Heart right ventricle (tissue), 16 donors: ENCODE data around the gene ABAT. TPM values are rescaled to one million over a fixed set of nuclear protein-coding genes. Genes with fewer than 3 reads are reported as not detected.

ENCODE experiments used
- ATAC-seq, 8 donors: fragments of 200-7000 bp; cut with Tn5 transposase; one replicate each; pipeline ENCODE4 v1.9.1; 2020; ENCODE audit warnings: mild to moderate bottlenecking in 8 of 8, moderate library complexity in 8 of 8, moderate number of reproducible peaks in 1 of 8
- DNase-seq, 2 donors: peaks; one replicate each; pipeline ENCODE4 v3.0.0-alpha.2; 2020
- H3K27ac ChIP-seq, 10 donors: fragments of 200-600 bp; sonication (generic) in 2 of 10; one replicate each; pipeline versions ENCODE4 v1.5.0 to v1.8.0; 2020 to 2022; ENCODE audit warnings: mild to moderate bottlenecking in 3 of 10
- H3K27me3 ChIP-seq, 7 donors: fragments of 200-600 bp; one replicate each; pipeline ENCODE4 v1.8.0; 2021 to 2022; ENCODE audit warnings: mild to moderate bottlenecking in 2 of 7
- H3K36me3 ChIP-seq, 9 donors: fragments of 200-600 bp; sonication (generic) in 1 of 9; one replicate each; pipeline versions ENCODE4 v1.5.0 to v1.8.0; 2020 to 2022; ENCODE audit warnings: mild to moderate bottlenecking in 2 of 9
- H3K4me1 ChIP-seq, 9 donors: fragments of 200-600 bp; sonication (generic) in 1 of 9; one replicate each; pipeline versions ENCODE4 v1.5.0 to v1.8.0; 2020 to 2022; ENCODE audit warnings: mild to moderate bottlenecking in 4 of 9
- H3K4me3 ChIP-seq, 10 donors: fragments of 200-600 bp; sonication (generic) in 2 of 10; one replicate each; pipeline versions ENCODE4 v1.5.0 to v1.8.0; 2020 to 2022; ENCODE audit warnings: mild to moderate bottlenecking in 7 of 10, moderate library complexity in 2 of 10
- H3K9me3 ChIP-seq, 11 donors: fragments of 200-600 bp in 10 of 11; sonication (generic) in 2 of 11; one replicate each; pipeline versions ENCODE4 v1.5.0 to v1.8.0; 2013 to 2022; ENCODE audit warnings: mild to moderate bottlenecking in 2 of 11, control low read depth in 1 of 11, moderate library complexity in 1 of 11
- WGBS, 2 donors: extraction: QIAGEN DNeasy Blood & Tissue Kit; methylation state at CpG; one replicate each; pipeline ENCODE4 v1.1.7; 2013; ENCODE audit warnings: inconsistent platforms in 1 of 2; 5-methylcytosine and 5-hydroxymethylcytosine counted together
- intact Hi-C, 10 donors: fragments of 100-400 bp; cut with DNase I; formaldehyde crosslinking; loops; one replicate each; pipeline versions ENCODE4 v1.11.1 to v1.14.2; 2022
- polyA plus RNA-seq, 2 donors: library from polyadenylated mRNA; stranded (reverse); fragments of 200-250 nt; gene quantifications; one replicate each; pipeline ENCODE4 v1.2.3, GENCODE V29; 2013
- total RNA-seq, 10 donors: library from RNA; stranded (reverse); fragmentation: NEBNext Ultra II Directional in 3 of 10; extraction: Animal tissue kit (Norgen Biotek cat#: 25700) in 3 of 10; gene quantifications; one replicate each; pipeline versions ENCODE4 v1.2.1 to v1.2.4, GENCODE V29; 2021 to 2023
- TF ChIP-seq, protein P1 (sequence below), 9 donors: fragments of 200-600 bp; sonication (generic) in 2 of 9; IDR thresholded peaks; one replicate each; pipeline versions ENCODE4 v1.5.0 to v1.8.0; 2021 to 2022; ENCODE audit warnings: antibody characterized with exemption in 9 of 9, mild to moderate bottlenecking in 5 of 9, moderate library complexity in 1 of 9
- donor health status: Arrhythmogenic right ventricular cardiomyopathy.
- donor health status: ischemic (EF 13 %, LVEDD 7.1; RV severe dilation, severe dysfunction).
- donor health status: healthy with polysubstance abuse.
- donor health status: DM: no; HTN: yes; CAD: no.
- donor health status: DM: no; HTN: no; CAD: no.
- donor health status: ischemic (EF 25% LVEDD 6.9; RV normal size, moderate dysfunction).
- donor health status: ischemic (EF 25% LVEDD 5.7; RV mildly dilated, moderate dysfunction).
- donor health status: healthy.
- donor health status: DM: yes; HTN: yes; CAD: no.
- donor health status: Ischemic cardiomyopathy.
- donor health status: ischemic (EF 35%, LVEDD 5.7; RV mildly dilated, moderate dysfunction).
- donor health status: nonischemic (EF 11% LVEDD 7.7; RV severe dilation, severe dysfunction).
- donor health status: DM: yes; HTN: yes; CAD: no.
- donor health status: PGD.
- donor health status: ischemic (EF 29% LVEDD 5.4; RV normal size, mild dysfunction).
- donor health status: nonischemic (EF 23%, LVEDD 6.1; RV moderate dilation, normal function).

ABAT gene
- total and polyA plus RNA-seq, 12 donors = 2.2 to 35.9 (median 14.0) TPM

GRCh38 chr16:8682551-8683259 is 8.3 kb downstream of the ABAT start:
- intact Hi-C loops = loop anchor here in 2 of 10 donors (10.0 kb wide), 2 partner anchors 52 to 62 kb away; no protein-coding TSS in a partner anchor
- no peaks in the 10 kb centered on the region for H3K36me3 ChIP-seq
- WGBS, 2 donors = 59 to 67% methylated on average over 9 of the region's 9 CpGs
- no peaks in the 10 kb centered on the region for H3K27me3 ChIP-seq
- H3K4me3 ChIP-seq = no peak overlapping the region
- peaks cover 0 to 9% (median 3%) of the 10 kb centered on the region in 9 donors for H3K4me1 ChIP-seq
- no peak overlapping the region for H3K27ac ChIP-seq
- ATAC-seq (no peak), DNase-seq (no peak)
- TF ChIP-seq, protein P1, sequence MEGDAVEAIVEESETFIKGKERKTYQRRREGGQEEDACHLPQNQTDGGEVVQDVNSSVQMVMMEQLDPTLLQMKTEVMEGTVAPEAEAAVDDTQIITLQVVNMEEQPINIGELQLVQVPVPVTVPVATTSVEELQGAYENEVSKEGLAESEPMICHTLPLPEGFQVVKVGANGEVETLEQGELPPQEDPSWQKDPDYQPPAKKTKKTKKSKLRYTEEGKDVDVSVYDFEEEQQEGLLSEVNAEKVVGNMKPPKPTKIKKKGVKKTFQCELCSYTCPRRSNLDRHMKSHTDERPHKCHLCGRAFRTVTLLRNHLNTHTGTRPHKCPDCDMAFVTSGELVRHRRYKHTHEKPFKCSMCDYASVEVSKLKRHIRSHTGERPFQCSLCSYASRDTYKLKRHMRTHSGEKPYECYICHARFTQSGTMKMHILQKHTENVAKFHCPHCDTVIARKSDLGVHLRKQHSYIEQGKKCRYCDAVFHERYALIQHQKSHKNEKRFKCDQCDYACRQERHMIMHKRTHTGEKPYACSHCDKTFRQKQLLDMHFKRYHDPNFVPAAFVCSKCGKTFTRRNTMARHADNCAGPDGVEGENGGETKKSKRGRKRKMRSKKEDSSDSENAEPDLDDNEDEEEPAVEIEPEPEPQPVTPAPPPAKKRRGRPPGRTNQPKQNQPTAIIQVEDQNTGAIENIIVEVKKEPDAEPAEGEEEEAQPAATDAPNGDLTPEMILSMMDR (IDR thresholded peaks at IDR 0.05) = no peak
- H3K9me3 ChIP-seq = no peaks in the 10 kb centered on the region

DNA sequence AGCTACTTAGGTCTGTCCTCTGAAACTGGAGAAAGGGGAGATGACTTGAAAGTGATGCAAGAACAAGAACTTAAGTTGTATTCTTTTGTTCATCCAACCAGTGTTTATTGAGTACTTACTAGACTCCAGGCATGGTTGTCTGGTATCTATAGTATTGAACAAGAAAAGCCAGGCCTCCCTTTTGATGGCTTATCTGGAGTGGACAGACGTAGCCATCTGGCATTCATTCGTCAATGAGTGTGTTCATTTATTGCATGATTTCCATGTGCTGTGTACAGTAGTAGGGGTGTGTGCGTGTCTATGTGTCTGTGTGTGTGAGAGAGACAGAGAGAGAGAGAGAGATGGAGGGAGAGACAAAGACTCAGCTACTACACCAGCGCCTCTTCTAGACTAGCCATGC is 9.2 kb downstream of the ABAT start:
- H3K36me3 ChIP-seq = no peaks in the 10 kb centered on the region
- no peak overlapping the region for H3K27ac ChIP-seq
- TF ChIP-seq, protein P1 (IDR thresholded peaks at IDR 0.05) = no peak
- intact Hi-C loops = loop anchor here in 2 of 10 donors (10.0 kb wide), 2 partner anchors 51 to 61 kb away; no protein-coding TSS in a partner anchor
- ATAC-seq (no peak), DNase-seq (no peak)
- H3K27me3 ChIP-seq = no peaks in the 10 kb centered on the region
- peaks cover 0 to 9% (median 3%) of the 10 kb centered on the region in 9 donors for H3K4me1 ChIP-seq
- H3K9me3 ChIP-seq = peaks cover 0 to under 1% (median 0%) of the 10 kb centered on the region in 11 donors
- 67 to 68% methylated on average over 4 of the region's 4 CpGs for WGBS, 2 donors
- H3K4me3 ChIP-seq = no peak overlapping the region

- H3K9me3 ChIP-seq = peaks cover 0 to 20% (median 9%) of the 10 kb centered on the region in 11 donors
- H3K27ac ChIP-seq = peak overlapping the region in 6 of 10 donors; percentile 10 to 69 (median 30)
- intact Hi-C loops = loop anchor here in 2 of 10 donors (10.0 kb wide), 2 partner anchors 49 to 59 kb away; no protein-coding TSS in a partner anchor
- H3K27me3 ChIP-seq = no peaks in the 10 kb centered on the region
- DNase-seq (no peak), ATAC-seq (no peak)
- peaks cover 0 to 9% (median 3%) of the 10 kb centered on the region in 9 donors for H3K4me1 ChIP-seq
- TF ChIP-seq, protein P1 (IDR thresholded peaks at IDR 0.05) = no peak
- 57 to 63% methylated on average over 3 of the region's 3 CpGs for WGBS, 2 donors
- H3K4me3 ChIP-seq = no peak overlapping the region
- H3K36me3 ChIP-seq = peaks cover 0 to 7% (median 0%) of the 10 kb centered on the region in 9 donors
These were observed 11.2 kb downstream of the ABAT start for GRCh38 chr16:8685617-8686016.

GRCh38 chr16:8686031-8686621 is 11.7 kb downstream of the ABAT start:
- Histone ChIP-seq H3K36me3 (peaks cover 0 to 7% (median 0%) of the 10 kb centered on the region in 9 donors), H3K27ac (peak overlapping the region in 6 of 10 donors; percentile 10 to 69 (median 30)), H3K4me1 (peaks cover 0 to 9% (median 3%) of the 10 kb centered on the region in 9 donors), H3K9me3 (peaks cover 0 to 21% (median 9%) of the 10 kb centered on the region in 11 donors), H3K27me3 (no peaks in the 10 kb centered on the region), H3K4me3 (no peak overlapping the region)
- ATAC-seq = peak; percentile 58 to 96 (median 92)
- DNase-seq = peak; percentile 31 to 49
- intact Hi-C loops = loop anchor here in 2 of 10 donors (10.0 kb wide), 2 partner anchors 49 to 59 kb away; no protein-coding TSS in a partner anchor
- TF ChIP-seq, protein P1 (IDR thresholded peaks at IDR 0.05) = no peak
- WGBS, 2 donors = 20 to 22% methylated on average over 7 of the region's 7 CpGs
